VCaP (cell line): ENCODE data around the gene ISCU.

Experiments used
- H3K27ac ChIP-seq: fragments of 450-650 bp; 2 replicates; pipeline ENCODE4 v1.5.1; 2017
- TF ChIP-seq, protein P1 (sequence below): fragments of 450-650 bp; conservative IDR thresholded peaks from 2 replicates; pipeline ENCODE4 v1.5.1; 2017; ENCODE audit warnings: mild to moderate bottlenecking, moderate library complexity

The ISCU gene

DNA sequence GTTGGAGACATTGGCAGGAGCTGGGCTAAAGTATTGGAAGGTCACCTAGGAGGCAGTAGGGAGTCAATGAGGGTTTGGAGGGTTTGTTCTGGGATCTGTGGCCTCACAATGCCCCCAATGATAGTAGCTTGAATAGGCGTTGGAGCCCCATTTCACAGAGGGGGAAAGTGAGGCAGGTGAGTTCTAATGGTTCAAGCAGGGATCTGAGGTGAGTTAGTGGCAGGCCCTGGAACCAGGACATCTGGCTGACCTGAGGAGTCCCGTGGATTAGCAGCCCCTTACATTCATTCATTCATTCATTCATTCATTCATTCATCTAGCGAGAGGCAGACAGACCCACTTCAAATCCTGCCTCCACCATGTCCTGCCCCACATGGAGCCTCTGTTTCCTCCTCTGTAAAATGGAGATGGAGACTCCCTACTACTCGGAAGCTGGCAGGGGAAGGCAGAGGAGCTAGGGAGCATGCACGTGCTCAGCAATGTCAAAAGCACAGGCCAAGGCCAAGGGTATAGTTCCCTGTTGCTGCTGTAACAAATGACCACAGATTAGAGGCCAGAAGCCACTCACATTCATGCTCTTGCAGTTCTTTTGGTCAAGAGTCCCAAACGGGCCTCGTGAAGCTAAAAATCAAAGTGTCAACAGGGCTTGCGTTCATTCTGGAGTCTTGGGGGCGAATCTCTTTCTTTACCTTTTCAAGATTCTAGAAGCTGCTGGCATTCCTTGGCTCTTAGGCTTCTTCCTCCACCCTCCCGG, 37.7 kb downstream of the ISCU start:
- TF ChIP-seq, protein P1, sequence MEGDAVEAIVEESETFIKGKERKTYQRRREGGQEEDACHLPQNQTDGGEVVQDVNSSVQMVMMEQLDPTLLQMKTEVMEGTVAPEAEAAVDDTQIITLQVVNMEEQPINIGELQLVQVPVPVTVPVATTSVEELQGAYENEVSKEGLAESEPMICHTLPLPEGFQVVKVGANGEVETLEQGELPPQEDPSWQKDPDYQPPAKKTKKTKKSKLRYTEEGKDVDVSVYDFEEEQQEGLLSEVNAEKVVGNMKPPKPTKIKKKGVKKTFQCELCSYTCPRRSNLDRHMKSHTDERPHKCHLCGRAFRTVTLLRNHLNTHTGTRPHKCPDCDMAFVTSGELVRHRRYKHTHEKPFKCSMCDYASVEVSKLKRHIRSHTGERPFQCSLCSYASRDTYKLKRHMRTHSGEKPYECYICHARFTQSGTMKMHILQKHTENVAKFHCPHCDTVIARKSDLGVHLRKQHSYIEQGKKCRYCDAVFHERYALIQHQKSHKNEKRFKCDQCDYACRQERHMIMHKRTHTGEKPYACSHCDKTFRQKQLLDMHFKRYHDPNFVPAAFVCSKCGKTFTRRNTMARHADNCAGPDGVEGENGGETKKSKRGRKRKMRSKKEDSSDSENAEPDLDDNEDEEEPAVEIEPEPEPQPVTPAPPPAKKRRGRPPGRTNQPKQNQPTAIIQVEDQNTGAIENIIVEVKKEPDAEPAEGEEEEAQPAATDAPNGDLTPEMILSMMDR, result no peak
- H3K27ac ChIP-seq, result no peak overlapping the region

DNA sequence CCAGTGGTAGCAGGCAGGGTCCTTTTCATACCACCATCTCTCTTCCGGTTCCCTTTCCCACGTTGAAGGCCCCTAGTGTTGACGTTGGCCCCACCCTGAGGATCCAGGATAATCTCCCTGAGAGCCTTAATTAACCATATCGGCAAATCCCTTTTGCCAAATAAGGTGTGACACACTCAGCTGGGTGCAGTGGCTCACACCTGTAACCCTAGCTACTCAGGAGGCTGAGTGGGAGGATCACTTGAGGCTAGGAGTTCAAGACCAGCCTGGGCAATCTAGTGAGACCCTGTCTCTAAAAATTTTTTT, 38.3 kb downstream of the ISCU start:
- TF ChIP-seq, protein P1, result no peak
- no peak overlapping the region for H3K27ac ChIP-seq

DNA sequence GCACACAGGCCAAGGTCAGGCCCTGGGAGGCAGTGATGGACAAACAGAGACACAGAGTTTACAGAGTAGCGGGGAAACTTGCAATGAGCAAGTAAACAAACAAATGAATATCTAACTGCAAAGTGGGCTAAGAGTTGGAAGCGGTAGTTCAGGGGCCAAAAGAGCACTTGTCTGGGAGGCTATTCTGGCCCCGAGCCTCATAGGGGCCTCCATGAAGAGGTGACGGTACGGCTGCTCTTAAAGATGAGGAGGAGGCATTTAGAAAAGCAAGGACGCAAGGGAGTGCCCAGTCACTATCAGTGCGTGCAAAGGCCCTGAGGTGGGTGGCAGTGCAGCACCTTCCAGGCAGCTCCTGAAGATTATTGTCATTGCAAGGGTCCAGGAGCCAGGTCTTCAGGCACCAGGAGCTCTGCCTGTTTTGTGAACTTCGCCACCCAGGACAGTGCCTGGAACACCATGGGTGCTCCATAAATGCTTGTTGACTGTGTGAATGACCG, 39.9 kb downstream of the ISCU start:
- TF ChIP-seq, protein P1, result no peak
- H3K27ac ChIP-seq, result no peak overlapping the region

DNA sequence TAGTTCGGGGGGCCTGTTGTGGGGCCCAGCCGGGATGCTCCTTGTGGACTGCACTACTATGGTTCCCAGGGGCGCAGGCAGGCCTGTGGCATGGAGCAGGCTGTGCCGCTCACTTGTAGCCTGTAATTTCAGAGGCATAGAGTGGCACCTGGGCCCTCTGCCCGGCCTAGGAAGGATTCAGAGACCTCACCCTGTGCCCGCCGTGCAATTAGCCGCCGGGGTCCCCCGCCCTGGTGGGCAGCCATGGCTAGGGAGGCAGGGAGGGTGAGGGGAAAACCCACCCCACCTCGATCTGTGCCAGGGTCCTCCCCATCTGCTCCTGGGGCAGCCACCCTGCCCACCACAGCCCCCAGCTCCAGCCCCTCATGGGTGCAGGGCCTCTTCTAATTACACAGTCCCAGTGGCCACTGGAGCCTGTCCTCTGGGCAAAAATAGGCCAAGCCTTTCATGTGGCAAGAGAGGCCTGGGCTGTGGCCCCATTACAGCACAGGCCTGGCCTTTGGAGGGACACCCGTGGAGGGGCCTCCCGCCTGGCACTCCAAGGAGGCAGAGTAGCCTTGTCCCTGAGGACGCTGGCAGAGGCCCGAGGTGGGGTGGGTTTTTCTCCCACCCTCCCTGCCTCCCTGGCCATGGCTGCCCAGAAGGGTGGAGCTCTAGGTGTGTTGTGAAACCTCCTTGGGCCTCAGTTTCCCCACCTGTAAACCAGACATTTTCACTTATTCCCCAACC, 40.7 kb downstream of the ISCU start:
- H3K27ac ChIP-seq, result no peak overlapping the region
- TF ChIP-seq, protein P1, result no peak

DNA sequence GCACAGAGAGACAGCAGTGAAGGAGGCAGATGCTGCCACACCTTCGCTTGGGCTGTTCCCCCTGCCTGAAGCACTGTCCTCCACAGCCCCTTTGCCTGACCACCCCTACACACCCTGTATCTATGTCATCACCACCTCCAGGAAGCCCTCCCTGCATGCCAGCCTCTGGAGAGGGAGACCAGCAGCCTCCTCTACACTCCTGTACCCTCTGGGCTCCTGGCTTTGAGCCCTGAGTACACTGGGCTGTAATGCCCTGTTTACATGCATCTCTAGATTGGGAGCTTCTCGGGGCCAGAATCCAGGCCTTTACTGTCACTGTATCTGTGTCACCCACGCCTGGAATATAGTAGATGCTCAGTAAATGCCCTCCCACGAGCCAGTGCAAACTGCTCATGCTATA, 41.3 kb downstream of the ISCU start:
- TF ChIP-seq, protein P1, result no peak
- H3K27ac ChIP-seq, result no peak overlapping the region

DNA sequence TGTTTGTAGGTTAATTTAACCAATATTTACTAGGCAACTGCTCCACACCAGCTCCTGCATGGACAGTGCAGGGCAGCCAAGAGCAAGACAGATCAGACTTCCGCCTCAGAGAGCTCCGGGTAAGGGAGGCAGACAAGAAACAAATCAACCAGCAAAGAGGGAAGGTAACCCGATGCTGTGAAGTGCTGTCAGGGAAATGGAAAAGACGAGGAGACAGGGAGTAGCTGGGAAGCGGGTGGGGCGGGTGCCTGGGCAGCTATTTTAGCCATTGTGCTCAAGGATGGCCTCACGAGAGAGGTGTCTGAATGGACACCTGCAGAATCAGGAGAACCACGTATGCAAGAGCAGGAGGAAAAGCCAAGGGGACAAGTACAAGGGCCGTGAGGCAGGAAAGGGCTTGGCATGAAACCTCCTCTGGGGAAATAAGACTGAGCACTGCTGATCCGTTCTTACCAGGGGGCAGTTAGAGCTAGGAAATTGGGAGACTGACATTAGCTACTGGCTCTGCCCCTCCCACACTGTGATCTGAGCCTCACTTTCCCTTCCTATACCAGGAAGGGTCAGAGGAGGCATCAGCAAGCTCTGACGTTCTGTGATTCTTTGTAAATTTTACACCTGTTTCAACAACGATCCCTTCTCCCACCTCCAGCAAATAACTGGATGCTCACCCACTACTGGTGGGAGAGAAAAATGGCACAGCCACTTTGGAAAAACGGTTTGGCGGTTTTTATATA, 42.0 kb downstream of the ISCU start:
- TF ChIP-seq, protein P1, result no peak
- H3K27ac ChIP-seq, result no peak overlapping the region
